CD4-positive, alpha-beta T cell (primary cell): Measurements from ENCODE around the gene SUPT20H. TPM values are rescaled to one million over a fixed set of nuclear protein-coding genes. Genes with fewer than 3 reads are reported as not detected.
A peak's percentile ranks its signal among the peaks of the same experiment; 100 is the strongest.

Experiments
- ATAC-seq: fragments of 200-7000 bp; cut with Tn5 transposase; one replicate; pipeline ENCODE4 v1.10.0; 2022; ENCODE audit warnings: mild to moderate bottlenecking; ENCODE audit not compliant: poor library complexity
- CTCF ChIA-PET: fragments of 350-600 bp; sonication (Branson Sonifier 250); formaldehyde crosslinking; loops from one replicate; lab custom pipeline; 2021; ENCODE audit warnings: antibody characterized with exemption, inconsistent platforms; lab: Charles Lee
- POLR2A ChIA-PET: fragments of 350-600 bp; sonication (Branson Sonifier 250); formaldehyde crosslinking; loops from one replicate; lab custom pipeline; 2021; ENCODE audit warnings: antibody characterized with exemption, inconsistent platforms; lab: Charles Lee
- DNase-seq, 14 experiments: peaks; one replicate each; pipeline ENCODE4 v3.0.0-alpha.2; 2013 to 2020; ENCODE audit warnings: mixed read lengths in 2 of 14
- H3K27ac ChIP-seq, 2 donors: one replicate each; pipeline versions ENCODE4 v1.5.1 to v1.7.0; 2013; ENCODE audit warnings: low read length in 2 of 2, low read depth in 1 of 2, mild to moderate bottlenecking in 1 of 2
- H3K27me3 ChIP-seq, 2 experiments: 1 replicate in 1 of 2; 2 replicates in 1 of 2; pipeline versions ENCODE4 v1.6.1 to v1.7.0; 2013; ENCODE audit warnings: low read length in 2 of 2, control low read depth in 1 of 2, mild to moderate bottlenecking in 1 of 2, moderate library complexity in 1 of 2; ENCODE audit not compliant: insufficient read depth in 2 of 2, control insufficient read depth in 1 of 2
- H3K36me3 ChIP-seq: one replicate; pipeline ENCODE4 v1.6.1; 2013; ENCODE audit warnings: low read length, control low read depth; ENCODE audit not compliant: insufficient read depth
- H3K4me1 ChIP-seq: one replicate; pipeline ENCODE4 v1.6.1; 2013; ENCODE audit warnings: low read length, control low read depth; ENCODE audit not compliant: insufficient read depth
- H3K4me3 ChIP-seq: one replicate; pipeline ENCODE4 v1.5.1; 2013; ENCODE audit warnings: mild to moderate bottlenecking, low read length, moderate library complexity
- H3K9me3 ChIP-seq, 2 experiments: 1 replicate in 1 of 2; 2 replicates in 1 of 2; pipeline versions ENCODE4 v1.6.1 to v1.7.0; 2013; ENCODE audit warnings: low read length in 2 of 2, mild to moderate bottlenecking in 2 of 2, control low read depth in 1 of 2, moderate library complexity in 1 of 2; ENCODE audit not compliant: control insufficient read depth in 1 of 2, insufficient read depth in 1 of 2
- H3K27ac Mint-ChIP-seq: one replicate; pipeline ENCODE4 v1.8.0; 2020; ENCODE audit warnings: mixed read lengths
- H3K27me3 Mint-ChIP-seq: one replicate; pipeline ENCODE4 v1.8.0; 2021; ENCODE audit warnings: mixed read lengths
- H3K36me3 Mint-ChIP-seq: one replicate; pipeline ENCODE4 v1.8.0; 2021; ENCODE audit warnings: low read depth, mixed read lengths
- H3K4me1 Mint-ChIP-seq: one replicate; pipeline ENCODE4 v1.8.0; 2021; ENCODE audit warnings: low read depth, mixed read lengths
- H3K4me3 Mint-ChIP-seq: one replicate; pipeline ENCODE4 v1.8.0; 2020; ENCODE audit warnings: mild to moderate bottlenecking, mixed read lengths
- H3K9me3 Mint-ChIP-seq: one replicate; pipeline ENCODE4 v1.8.0; 2020; ENCODE audit warnings: mixed read lengths
- CTCF ChIP-seq: fragments of 200-600 bp; IDR thresholded peaks from one replicate; pipeline ENCODE4 v1.8.0; 2022; ENCODE audit warnings: antibody characterized with exemption, mild to moderate bottlenecking
- intact Hi-C, 2 experiments: fragments of 100-400 bp; cut with DNase I in 1 of 2; cut with micrococcal nuclease in 1 of 2; formaldehyde crosslinking; loops; one replicate each; pipeline versions ENCODE4 v1.15.1 to v1.9.0; 2023 to 2025; cut with DNase I, micrococcal nuclease
- total RNA-seq, 174 experiments: library from RNA in 2 of 174; stranded (reverse) in 2 of 174; gene quantifications; one replicate each; pipeline ENCODE4 v1.2.3 and lab custom pipeline; 2021 to 2026

SUPT20H gene
- total RNA-seq, 2 experiments from 2014 or later = 61.7 to 63.1 TPM

- CTCF ChIA-PET = no interaction called here
- Mint-ChIP-seq H3K27ac (peak overlapping the region; percentile 99), H3K9me3 (no peaks in the 10 kb centered on the region), H3K4me1 (peaks cover 38% of the 10 kb centered on the region), H3K4me3 (peak overlapping the region; percentile 96), H3K27me3 (peaks cover 5% of the 10 kb centered on the region), H3K36me3 (peaks cover 85% of the 10 kb centered on the region)
- H3K4me1 ChIP-seq = peaks cover 12% of the 10 kb centered on the region
- TF ChIP-seq CTCF = no peak
- H3K36me3 ChIP-seq = peaks cover 36% of the 10 kb centered on the region
- no peak overlapping the region for H3K27ac ChIP-seq
- ATAC-seq (no peak), DNase-seq (peak in 1 of 14 experiments; percentile 4)
- H3K27me3 ChIP-seq = no peaks in the 10 kb centered on the region
- POLR2A ChIA-PET = interaction anchor here (0.6 to 3.4 kb wide), 3 partner anchors 10 to 1347 kb away, joined by 3 to 16 read pairs (median 3); partner anchors contain the start of genes SUPT20H and UFM1
- no peaks in the 10 kb centered on the region for H3K9me3 ChIP-seq
- intact Hi-C loops = loop anchor here in 1 of 2 experiments (2.0 to 10.0 kb wide), 3 partner anchors 57 to 657 kb away; partner anchors contain the start of genes RFXAP, SPART and SUPT20H
- no peak overlapping the region for H3K4me3 ChIP-seq
Measured at GRCh38 chr13:37001921-37002250, 57.6 kb downstream of the SUPT20H start.

DNA sequence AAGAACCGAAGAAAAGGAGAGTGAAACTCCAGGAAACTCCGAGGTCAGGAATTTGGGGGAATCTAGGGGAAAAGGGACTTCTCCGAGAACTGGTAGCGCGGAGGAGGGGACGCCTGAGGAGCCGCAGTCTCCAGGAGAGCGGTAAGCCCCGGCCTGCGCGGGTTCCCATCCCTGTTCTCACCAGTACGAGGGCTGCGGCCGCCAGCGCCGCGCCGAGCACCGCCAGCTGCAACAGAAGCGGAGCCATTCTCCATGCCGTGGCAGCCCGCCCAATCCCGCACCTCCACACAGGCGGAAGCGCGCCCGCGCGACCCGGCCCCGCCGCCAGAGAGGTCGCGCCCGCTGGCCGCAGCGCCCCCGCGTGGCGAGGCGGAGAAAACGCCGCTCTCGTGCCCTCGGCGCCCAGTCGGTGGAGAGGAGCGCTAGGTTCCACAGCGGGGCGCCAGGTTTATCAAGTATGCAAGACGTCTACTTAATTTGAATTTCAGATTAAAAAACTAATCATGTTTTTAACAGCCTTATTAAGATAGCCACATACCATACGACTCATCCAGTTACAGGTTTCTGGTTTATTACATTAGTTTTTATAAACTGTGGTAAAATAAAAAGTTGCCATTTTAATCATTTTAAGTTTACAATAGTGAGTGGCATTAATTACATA is 60.3 kb downstream of the SUPT20H start, which contains the start of gene ALG5:
TSS of gene ALG5 (minus strand) at position 287 of the 661 bp plus-strand sequence. CDS start at position 247, 40 bp downstream.
- POLR2A ChIA-PET = interaction anchor here (0.7 to 3.4 kb wide), 14 partner anchors 9 to 1350 kb away, joined by 3 to 51 read pairs (median 8); partner anchors contain the start of genes SPART, SUPT20H and UFM1
- no peaks in the 10 kb centered on the region for H3K27me3 ChIP-seq
- Mint-ChIP-seq H3K36me3 (peaks cover 75% of the 10 kb centered on the region), H3K4me1 (peaks cover 47% of the 10 kb centered on the region), H3K4me3 (peak within 1 kb of the TSS; percentile 96), H3K27me3 (peaks cover 5% of the 10 kb centered on the region), H3K9me3 (no peaks in the 10 kb centered on the region), H3K27ac (peak within 1 kb of the TSS; percentile 99)
- DNase-seq (peak; percentile 87 to 98 (median 92)), ATAC-seq (peak; percentile 62)
- TF ChIP-seq CTCF = peak; percentile 97
- H3K4me3 ChIP-seq = peak within 1 kb of the TSS; percentile 95
- intact Hi-C loops = loop anchor here in 1 of 2 experiments (5.0 kb wide), 3 partner anchors 177 to 1353 kb away; partner anchors contain the start of gene SPART
- peaks cover 12% of the 10 kb centered on the region for H3K4me1 ChIP-seq
- CTCF ChIA-PET = interaction anchor here (0.6 to 1.9 kb wide), 14 partner anchors 9 to 181 kb away, joined by 3 to 10 read pairs (median 4); partner anchors contain the start of gene RFXAP
- H3K27ac ChIP-seq = peak within 1 kb of the TSS; percentile 98 to 99
- H3K36me3 ChIP-seq = peaks cover 25% of the 10 kb centered on the region
- no peaks in the 10 kb centered on the region for H3K9me3 ChIP-seq

DNA sequence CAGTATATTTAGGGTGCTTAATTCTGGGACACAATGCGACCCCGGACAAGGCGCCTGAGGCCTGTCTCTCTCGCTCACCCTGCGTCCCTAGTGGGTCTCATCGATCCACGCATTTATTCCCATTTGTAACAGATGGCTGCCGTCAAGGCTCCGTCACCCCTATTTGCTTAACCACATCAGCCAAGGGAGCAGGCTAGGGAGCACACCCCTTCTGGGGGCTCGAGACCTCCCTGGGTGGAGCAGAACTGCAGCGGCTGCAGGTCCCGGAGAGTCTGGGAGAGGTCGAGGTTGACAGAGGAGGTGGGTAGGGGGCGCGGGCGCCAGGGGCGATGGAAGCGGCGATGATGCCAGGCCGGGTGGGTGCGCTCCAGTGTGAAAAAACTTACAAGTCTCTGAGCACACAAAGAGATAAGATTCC is 60.9 kb downstream of the SUPT20H start:
- intact Hi-C loops = loop anchor here in 1 of 2 experiments (5.0 kb wide), 3 partner anchors 176 to 1354 kb away; partner anchors contain the start of gene SPART
- peaks cover 5% of the 10 kb centered on the region for H3K27me3 Mint-ChIP-seq
- Histone ChIP-seq H3K27me3 (no peaks in the 10 kb centered on the region), H3K9me3 (no peaks in the 10 kb centered on the region), H3K4me1 (peaks cover 12% of the 10 kb centered on the region), H3K36me3 (peaks cover 27% of the 10 kb centered on the region), H3K27ac (peak overlapping the region; percentile 29 to 77), H3K4me3 (peak overlapping the region; percentile 95)
- TF ChIP-seq CTCF = no peak
- DNase-seq (peak in 10 of 14 experiments; percentile 2 to 45 (median 12)), ATAC-seq (no peak)
- POLR2A ChIA-PET = interaction anchor here (1.0 to 3.4 kb wide), 11 partner anchors 8 to 1350 kb away, joined by 3 to 51 read pairs (median 10); partner anchors contain the start of genes SPART, SUPT20H and UFM1
- CTCF ChIA-PET = interaction anchor here (0.6 to 1.9 kb wide), 13 partner anchors 10 to 180 kb away, joined by 3 to 10 read pairs (median 4); partner anchors contain the start of gene RFXAP
- H3K4me3 Mint-ChIP-seq = peak overlapping the region; percentile 96
- H3K4me1 Mint-ChIP-seq = peaks cover 47% of the 10 kb centered on the region
- peaks cover 75% of the 10 kb centered on the region for H3K36me3 Mint-ChIP-seq
- peak overlapping the region; percentile 99 for H3K27ac Mint-ChIP-seq
- no peaks in the 10 kb centered on the region for H3K9me3 Mint-ChIP-seq
